NCI-H2171 treated with DMSO at 0.1 percent for 48 hours (cell line): ENCODE measurements around the gene PRG3.

Experiments
- DNase-seq: peaks from one replicate; lab custom pipeline; 2025; lab: John Stamatoyannopoulos, UW

The PRG3 gene

DNA sequence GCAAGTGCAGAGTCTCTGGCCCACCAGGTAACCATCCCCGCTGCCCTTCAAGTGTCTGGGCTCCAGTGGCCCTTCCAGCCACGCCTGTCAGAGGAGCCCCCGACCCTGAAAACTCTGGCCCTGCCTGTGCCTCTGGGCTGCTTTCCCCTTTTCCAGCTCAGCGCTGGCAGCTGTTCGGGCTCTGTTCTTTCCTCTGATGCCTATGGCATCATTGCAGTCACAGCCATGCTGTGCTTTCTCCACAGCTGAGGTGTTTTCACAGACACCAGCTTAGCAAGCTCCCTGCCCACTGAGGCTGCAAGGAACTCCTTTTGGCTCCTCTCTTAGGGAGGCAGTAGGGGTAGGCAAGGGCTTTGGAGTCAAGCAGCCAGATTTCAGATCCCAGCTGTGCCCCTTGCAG, 21.6 kb downstream of the PRG3 start:
- DNase-seq: no peak

DNA sequence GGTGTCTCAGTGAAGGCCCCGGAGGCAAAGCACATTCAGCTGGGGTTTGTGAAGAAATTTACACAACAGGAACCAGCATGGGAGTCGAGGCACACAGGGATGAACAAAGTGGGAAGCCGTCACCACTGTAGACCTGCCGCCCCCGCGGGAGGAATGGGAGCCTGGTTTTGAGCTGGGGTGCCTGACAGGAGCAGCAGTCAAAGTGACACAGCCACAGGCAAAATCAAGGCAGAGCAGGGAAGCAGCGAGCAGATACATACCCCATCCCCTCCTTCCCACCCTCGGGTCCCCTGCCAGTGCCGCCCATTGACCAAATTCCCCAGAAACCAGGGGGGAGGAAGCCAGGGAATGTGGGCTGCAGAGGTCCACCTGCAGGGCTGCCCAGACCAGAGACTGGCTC, 22.0 kb downstream of the PRG3 start:
- DNase-seq: no peak

DNA sequence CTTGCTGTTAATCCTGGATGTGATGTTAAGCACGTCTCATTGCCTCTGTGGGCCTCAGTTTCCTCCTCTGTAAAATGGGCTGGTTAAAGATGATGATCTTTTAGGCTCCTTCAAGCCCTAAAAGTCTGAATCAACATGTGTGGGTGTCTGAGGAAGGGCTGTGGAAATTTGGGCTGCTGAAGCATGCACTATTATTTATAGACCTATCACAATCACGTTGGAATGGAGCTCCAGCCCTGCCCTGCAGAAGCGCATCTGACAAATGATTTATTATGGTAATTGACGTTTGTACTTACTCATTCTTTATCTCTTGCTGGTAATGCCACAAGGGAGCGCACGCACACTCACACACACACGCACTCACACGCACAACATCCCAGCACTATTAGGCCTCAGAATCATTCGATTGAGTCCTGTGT, 22.4 kb downstream of the PRG3 start:
- DNase-seq: no peak

GRCh38 chr11:57357856-57358255, 23.1 kb downstream of the PRG3 start:
- no peak for DNase-seq

DNA sequence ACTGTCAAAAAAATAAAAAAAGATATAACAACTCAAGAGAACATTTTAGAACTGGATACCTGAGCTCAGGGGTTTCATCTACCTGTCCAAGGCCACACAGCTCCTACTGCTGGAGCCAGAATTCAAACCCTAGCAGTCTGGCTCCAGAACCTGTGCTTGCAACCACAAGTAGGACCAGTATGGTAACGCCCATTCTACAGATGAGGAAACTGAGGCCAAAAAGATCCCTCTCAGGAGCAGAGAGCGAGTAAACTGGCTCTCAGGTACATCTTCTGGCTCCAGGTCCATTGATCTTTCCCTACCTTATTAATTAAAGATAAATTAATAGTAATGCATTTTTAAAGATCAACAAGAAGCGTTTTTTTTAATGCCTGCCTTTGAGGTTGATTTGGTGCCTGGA, 23.6 kb downstream of the PRG3 start:
- DNase-seq: no peak

GRCh38 chr11:57356268-57356667, 24.7 kb downstream of the PRG3 start:
- DNase-seq: no peak

DNA sequence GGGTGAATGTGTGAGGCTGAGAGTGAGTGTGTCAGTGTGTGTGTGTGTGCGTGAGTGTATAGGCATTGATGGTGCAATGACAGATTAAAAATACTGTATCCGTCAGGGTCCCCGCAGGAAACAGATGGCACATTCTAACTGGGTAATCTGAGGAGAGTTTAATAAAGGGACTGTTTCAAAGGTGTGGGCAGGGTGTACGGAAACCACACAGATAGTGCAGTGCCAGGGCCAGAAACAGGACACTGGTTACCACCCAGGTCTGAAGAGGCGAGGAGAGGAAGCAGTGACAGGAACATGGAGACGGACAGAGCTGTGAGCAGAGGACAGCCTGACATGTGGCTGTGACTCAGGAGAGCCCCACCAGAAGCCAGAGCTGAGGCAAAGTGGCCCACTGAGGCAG, 26.3 kb downstream of the PRG3 start:
- DNase-seq: peak; percentile 62

GRCh38 chr11:57353852-57354251, 27.1 kb downstream of the PRG3 start:
- no peak for DNase-seq

GRCh38 chr11:57353446-57353845, 27.5 kb downstream of the PRG3 start:
- DNase-seq: no peak

DNA sequence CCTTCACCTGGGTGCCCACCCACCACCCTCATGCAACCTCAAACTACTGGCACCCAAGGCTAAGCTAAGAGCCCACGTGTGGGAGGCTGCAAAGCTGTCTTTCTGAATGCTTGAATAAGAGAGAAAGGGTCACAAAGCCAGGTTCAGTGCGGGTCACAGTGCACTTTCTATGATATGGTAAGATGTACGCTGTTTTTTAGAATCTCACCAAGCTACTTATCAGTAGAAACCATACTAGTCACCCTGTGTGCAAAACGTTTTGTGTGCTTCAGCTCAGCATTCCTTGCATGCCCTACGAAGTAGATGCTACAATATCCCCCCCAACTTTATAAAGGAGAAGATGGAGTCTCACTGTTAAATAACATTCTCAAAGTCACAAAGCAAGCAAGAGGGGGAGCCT, 27.9 kb downstream of the PRG3 start:
- DNase-seq: no peak

DNA sequence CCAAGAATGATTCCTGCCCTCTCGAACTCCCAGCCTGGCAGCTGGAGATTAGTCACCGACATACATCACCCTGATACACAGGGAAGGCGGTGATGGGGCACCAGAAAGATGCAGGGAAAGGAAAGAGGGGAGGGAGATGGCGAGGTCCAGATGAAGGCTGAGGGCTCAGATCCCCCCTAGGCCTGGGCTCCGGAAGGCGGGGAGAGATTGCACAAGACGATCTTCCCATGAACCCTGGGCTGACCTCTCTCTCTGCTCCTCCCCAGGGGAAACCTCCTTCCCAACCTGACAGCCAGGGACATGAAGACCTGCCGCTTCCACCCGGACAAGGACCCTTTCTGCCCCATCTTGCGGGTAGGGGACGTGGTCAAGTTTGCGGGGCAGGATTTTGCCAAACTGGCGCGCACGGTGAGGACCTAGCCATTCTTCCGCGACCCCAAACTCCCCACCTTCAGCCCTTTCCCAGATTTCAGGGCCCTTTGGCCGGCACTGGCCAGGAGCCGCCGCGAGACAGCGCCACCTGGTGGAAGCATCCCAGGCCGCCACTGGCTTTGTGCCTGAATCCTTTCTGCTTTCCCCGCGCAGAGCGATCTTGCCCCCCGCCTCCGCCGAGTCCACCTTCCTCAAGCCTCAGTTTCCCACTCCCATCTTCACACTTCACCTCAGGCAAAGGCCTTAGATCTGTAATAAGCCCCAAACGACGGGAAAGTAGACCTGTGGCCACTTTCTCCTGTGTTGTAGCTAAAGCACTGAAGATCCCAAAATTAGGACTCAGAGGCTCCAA, 31.3 kb downstream of the PRG3 start:
- no peak for DNase-seq

GRCh38 chr11:57348636-57349313, 32.2 kb downstream of the PRG3 start:
- DNase-seq: no peak

DNA sequence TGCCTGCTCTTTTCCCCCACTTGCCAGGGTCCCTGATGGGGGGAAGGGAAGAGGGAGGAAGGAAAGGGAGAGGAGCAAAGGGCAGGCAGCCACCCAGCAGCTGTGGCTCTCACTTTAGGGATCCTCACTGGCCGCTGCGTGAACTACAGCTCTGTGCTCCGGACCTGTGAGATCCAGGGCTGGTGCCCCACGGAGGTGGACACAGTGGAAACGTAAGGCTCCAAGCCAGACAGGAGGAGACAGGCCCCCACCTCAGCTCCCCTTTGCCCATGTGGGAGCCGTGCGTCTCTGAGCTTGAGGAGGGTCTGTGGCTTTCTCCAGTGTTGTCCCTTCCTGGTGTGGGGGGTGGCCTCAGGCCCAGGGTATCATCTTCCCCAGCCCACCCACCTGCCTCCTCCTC, 32.9 kb downstream of the PRG3 start:
- no peak for DNase-seq

- DNase-seq: no peak
Observed at GRCh38 chr11:57347336-57347735, 33.6 kb downstream of the PRG3 start.

DNA sequence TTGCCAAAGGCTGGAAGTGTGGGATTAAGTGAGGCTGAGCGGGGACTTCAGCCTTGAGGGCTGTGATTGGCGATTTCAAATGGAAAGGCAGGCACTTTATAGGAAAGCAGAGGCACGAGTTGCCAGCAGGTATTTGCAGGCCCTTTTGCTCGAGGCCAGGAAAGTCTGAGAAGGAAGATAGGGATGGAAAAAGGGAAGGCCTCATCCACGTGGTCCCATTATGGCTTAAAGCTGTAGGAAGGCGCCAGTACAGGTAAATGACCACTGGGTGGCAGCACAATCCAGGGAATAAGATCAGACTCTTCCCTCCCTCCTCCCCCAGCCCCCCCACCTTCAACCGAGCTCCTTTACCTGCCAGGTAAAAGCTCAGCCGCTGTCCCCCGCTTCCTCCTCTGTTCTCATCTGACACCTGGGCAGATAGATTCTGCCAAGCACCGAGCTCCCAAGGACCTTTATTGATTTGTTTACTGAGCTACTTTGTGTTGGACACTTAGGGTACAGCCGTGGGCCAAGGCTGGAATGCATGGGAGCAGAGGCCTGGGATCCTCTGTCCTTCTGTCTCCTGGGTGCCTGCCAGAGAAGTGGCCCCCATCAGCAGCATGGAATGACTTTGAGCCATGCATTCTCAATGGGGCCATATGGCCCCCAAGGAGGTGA, 35.3 kb downstream of the PRG3 start:
- peak; percentile 88 for DNase-seq

DNA sequence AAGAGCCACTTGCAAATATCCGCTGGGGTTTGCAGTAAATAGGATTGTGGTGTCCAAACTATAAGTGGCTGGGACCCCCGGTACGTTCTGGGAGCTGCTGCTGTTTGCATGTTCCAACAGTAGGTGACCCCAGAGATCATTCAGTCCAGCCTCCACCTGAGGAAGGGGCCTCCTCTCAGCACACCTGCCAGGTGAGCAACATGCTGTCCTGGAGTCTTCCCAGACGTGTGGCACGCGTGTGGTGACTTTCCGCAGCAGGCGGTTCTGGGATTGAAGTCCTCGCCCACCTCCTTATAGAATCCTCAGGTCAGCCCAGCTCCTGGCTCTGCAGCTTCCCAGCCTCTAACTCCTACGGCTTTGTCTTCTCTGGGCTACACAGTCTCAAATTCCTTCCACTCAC, 36.1 kb downstream of the PRG3 start:
- DNase-seq: no peak

GRCh38 chr11:57343825-57344224, 37.1 kb downstream of the PRG3 start:
- peak; percentile 69 for DNase-seq

DNA sequence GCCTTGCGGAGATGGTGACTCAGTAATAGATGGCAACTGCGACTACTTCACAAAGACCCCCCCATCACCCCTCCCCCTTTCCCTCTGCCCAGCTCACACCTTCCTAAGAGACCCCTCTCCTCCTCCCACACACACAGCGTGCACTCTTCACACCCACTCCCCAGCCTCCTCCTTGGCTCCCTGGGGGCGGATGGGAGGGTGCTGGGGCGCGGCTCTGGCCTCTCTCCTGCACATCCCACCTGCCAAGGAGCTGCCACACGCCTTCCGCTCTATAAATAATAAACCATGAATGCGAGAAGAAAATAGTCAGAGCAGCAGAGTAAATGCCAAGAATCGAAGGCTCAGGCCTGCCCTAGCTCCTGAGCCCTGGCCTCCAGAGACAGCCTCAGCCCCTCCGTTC, 38.2 kb downstream of the PRG3 start:
- DNase-seq: no peak

GRCh38 chr11:57341250-57341808, 39.6 kb downstream of the PRG3 start:
- DNase-seq: no peak

- no peak for DNase-seq
Observed at GRCh38 chr11:57340039-57340615, 40.8 kb downstream of the PRG3 start.

DNA sequence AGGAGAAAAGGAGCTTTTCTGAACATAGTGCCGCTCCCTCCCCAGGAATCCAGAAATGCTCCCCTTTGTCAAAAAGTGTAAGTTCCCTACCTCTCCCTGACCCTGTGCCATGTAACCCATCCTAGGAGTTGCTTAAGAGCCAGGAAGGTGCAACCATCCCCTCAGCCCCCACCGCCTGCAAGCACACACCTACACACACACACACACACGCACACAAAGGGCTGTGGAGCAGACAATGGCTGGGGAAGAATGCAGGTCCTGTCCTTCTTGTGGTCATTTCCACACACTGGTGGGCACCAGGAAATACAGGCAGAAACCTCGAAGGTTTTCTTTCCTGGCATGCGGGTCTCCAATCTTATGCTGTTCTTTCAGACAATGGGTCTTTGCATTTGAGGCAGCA, 41.6 kb downstream of the PRG3 start:
- no peak for DNase-seq

DNA sequence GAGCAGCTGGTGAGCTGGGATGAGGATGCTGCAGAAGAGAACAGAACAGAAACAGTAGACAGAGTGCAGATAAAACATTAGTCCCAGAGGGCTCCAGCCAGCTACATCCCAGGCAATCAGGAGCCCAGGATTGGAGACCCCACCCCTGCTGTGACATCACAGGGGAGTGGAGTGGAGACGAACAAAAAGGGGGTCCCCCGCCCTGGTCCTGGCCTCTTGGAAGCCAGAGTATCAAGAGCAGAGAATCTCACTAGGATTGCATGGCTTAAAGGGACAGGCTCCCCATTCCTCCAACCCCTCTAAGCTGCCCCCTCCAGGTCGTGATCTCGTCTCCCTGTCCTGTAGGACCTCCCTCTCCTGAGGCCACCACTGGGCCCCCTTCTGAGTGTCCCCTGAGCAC, 42.8 kb downstream of the PRG3 start, which contains the start of gene P2RX3:
P2RX3 (plus strand) TSS at position 211 of the 400 bp plus-strand sequence. CDS start 199 bp downstream, outside the sequence.
- DNase-seq: peak; percentile 38
